Activated CD4-positive, alpha-beta T cell treated with anti-CD3 and anti-CD28 coated beads, Interleukin-2, amount 50 U/mL, for 24 hours (primary cell): ENCODE results near the gene NR4A1.
A peak's percentile ranks its signal among the peaks of the same experiment; 100 is the strongest.

Source experiments
- DNase-seq, 2 donors: peaks; one replicate each; pipeline ENCODE4 v3.0.0-alpha.2; 2020; ENCODE audit warnings: low read depth in 1 of 2, low spot score in 1 of 2

NR4A1 gene

DNA sequence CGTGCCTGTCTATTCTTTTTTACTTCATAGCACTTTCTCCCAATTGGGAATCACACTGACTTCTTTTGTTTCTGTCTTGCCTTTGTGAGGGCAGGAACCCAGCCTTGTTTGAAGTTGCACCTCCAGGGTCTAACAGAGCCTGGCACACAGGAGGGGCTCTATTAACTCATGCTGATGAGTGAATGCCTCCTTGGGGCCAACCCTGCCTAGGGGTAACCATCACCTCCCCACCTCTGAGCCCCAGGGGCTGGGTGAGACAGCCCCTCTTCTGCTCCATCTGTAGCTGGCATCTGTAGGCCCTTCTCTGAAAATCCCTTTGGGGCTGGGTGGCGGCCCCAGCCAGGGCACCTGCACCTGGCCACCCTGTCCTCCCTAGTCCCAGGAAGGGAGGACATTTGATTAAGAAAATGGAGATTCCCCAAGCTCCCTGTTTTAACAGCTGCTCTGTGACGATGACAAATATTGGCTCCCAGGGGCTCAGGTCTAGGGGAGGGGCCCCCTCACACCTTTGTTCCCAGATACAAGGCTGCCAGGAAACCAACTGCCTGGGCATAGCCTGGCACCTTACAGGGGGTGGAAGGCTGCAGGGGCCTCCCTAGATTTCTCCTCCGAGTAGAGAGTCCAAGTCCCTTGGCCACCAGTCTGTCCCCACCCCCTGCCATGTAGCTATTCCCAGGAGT lies 32.7 kb upstream of the NR4A1 start:
- no peak for DNase-seq

DNA sequence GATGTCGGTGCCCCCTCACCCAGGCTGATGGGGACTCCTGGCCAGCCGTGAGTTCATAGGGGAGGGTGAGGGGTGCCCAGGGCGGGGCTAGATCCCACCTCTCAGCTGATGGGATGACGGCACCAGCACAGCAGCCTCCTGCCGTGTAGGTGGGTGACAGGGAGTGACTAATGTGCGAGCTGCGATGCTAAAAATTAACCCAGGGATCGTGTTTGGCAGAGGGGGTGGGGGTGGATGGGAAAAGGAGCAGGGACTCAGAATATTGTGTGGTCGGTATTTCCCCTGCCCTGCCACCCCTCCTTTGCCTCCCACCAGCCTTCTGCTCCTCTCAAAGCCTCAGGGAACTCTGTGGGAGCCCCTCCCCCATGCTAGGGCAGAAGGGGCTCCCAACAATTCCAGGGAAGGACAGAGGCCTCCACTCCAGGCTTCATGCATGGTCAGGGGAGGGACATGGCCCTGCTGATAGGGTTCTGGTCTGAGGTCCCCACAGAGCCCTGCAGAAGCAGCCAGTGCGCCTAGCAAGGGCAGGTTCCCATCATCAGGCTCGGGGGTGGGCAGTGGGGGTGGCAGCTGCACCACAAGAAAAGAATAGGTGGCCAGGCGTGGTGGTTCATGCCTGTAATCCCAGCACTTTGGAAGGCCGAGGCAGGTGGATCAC lies 32.0 kb upstream of the NR4A1 start:
- DNase-seq = no peak

DNA sequence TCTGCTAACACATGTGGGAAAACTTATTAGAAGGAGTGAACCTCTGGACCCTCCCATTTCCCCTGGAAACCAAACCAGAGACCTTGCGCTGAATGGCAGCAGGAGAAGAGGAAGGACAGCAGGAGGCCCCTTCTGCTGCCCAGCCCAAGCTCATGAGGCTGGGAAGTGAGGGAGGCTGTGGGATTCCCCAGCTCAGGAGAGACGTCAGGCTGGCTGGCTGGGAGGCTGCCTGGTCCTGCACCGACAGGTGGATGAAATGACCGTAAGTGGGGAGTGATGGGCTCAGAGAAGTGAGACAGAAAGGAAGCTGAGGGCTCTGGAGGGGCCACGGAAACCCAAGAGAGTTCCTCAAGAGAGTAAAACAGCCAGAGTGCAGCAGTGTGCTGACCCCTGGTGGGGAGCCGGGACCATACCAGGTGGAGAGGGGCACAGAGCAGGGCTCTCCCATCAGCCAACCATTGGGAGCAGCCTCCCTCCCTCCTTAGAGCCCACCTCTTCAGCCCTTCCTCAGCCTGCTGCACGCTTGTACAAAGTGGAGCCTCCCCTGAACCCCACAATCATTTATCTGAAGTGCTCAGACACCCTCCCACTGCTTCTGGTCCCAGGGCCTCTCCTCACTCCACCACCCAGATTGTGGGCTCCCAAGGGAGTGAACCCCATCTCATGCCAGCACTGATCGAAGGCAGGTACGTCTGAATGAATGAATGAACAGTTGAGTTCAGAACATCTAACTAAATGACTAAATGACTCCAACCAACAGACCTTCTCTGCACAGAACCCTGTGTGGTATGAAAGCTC lies 30.5 kb upstream of the NR4A1 start:
- DNase-seq = no peak

DNA sequence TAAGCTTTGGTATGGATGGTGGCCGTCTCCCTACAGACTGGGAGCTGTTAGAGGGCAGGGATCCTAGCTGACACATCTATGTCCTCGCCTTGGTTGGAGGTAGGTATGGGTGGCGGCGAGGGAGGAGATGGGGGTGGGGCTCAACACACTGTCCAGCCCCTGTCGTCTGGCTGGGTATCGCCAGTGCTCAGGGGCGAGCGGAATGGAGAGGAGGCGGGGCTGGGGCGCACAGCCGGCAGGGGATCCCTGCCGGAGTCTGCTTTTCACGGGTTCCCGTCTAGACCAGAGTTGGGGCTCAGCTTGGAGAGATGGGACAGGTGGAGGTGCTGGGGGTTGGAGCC lies 28.4 kb upstream of the NR4A1 start:
- no peak for DNase-seq

DNA sequence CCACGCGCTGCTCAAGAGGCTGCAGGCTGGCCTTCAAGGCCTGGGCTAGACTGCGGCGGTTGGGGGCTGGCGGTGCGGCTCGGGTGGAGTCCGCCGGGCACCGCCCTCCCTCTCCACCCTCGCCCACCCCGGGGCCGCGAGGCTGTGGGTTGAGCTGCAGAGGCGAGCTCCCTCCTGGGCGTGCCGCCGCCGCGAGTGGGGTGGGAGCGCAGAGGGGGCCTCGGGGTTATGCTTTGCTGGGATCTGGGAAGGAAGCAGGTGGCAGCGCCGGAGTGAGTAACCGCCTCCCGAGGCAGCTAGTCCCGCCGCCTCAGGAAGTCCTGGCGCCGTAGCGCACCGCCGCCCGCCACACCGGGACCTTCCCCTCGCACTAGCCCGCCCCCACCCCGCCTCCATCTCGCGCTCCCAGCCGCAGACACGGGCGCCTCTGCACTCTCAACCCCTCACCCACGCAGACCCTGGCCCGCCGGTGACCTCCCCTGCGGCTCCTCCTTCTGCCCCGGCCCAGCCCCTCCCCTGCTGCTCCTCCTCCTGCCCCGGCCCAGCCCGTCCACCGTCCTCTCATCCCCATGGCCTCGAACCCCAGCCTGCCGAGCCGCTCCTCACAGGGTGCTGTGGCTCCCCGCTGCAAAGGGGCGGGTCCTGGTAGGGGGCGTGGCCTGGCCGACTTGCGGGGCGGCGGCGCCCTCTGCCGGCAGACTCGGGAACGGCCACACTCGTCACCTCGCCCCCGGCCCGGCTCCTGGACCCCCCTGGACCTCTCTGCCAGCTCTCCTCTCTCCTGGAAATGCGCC lies 27.9 kb upstream of the NR4A1 start:
- DNase-seq = peak; percentile 88 to 90

DNA sequence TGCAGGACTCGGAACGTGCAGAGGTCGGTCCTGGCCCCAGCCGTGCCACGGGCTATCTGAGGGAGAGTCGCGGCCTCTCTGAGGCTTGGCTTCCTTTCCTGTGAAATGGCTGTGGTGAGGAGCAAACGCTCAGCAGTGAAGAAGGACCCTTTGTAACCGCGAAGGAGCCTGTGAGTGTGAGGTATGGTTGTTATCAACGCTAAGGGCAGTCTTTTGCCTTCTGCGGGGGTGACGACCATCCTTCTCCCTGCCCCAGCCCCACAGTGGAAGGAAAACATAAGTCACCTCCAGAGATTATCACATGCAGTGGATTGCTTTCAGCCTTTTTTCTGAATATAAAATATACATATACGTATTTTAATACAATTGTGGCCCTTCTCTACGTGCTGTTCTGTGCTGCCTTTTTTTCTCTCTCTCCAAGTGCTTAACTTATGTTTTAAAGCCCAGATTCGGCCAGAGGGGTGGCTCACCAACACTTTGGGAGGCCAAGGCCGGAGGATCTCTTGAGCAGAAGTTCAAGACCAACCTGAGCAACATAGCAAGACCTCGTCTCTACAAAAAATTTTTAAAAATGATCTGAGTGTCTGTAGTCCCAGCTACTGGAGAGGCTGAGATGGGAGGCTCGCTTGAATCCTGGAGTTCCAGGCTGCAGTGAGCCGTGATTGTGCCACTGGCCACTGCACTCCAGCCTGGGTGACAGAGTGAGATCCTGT lies 27.1 kb upstream of the NR4A1 start:
- DNase-seq = no peak

DNA sequence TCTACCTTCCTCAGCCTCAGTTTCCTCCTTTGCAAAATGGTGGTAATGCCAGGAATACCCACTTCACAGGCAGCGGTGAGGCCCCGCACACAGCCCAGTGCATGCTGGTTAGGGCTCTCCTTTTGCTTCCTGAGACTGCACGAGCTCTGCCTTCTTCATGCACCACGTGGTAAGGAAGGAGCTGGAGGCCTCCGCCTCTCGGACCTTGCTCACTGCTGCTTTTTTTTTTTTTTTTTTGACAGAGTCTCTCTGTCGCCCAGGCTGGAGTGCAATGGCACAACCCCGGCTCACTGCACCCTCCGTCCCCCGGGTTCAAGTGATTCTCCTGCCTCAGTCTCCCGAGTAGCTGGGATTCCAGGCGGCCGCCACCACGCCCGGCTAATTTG lies 26.4 kb upstream of the NR4A1 start:
- DNase-seq = no peak

DNA sequence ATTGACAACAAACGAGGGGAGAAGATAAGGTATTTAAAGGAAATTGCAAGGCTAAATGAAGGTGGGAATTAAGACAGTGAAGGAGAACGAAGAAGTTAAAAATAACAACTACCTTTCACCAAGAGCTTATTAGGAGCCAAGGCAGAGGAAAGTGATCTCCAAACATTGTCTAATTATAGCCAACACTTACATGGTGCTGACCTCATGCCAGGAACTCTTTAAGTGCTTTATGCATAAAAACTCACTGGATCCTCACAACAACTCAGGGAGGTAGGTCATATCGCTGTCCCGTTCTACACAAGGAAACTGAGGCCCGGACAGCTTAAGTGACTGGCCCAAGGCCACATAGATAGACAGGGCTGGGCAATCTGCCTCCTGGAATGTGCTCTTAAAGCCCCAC lies 25.0 kb upstream of the NR4A1 start:
- DNase-seq = no peak

DNA sequence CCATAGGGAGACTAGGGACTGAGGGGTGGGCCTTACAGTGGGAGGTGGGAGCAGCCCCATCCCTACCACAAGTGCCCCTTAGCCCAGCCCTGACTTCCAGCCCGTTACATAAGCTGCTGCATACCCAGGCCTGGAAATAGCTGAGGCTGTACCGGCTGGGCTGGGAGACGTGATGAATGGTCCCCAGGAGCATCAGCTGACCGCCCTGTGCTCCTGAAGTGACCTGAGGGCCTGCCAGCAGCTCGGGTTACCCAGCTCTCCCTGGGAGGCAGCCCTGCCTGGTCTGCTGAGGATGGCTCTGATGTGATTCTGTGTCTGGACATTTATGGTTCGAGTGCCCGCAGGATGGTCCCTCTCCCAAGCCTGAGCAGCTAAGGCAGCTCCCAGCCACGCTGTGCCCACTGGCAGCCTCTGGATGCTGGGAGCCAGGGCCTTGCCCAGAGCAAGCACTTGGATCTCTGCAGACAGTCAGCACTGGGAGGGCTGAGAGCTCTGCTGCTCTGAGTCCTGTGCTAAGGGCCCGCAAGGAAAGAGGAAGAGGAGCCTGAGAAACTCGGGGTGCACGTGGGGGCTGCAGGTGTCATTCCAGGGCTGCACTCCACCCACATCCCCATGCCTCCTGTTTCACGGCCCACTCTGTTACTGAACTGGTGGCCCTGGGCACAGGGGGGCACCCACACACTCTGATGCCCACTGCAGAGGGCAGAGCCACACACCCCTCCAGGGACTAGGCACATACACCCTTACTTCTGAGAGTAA lies 24.0 kb upstream of the NR4A1 start:
- DNase-seq = no peak

DNA sequence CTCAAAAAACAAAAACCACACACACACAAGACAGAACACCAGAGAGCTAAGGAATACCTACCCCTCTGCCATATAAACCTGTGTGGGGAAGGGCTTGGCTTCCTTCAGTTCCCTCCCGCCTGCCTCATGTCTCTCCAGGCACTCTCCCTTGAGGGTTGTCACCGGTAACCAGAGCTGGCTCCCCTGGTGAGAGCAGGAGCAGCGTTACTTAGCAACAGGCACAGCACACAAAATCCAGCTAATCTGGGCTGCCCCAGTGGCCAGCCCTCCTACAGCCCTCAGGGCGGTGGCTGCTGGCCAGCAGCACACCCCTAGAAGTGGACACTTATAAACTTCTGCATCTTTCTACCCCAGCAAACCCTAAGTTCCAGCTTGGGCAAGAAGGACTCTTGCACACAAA lies 21.6 kb upstream of the NR4A1 start:
- no peak for DNase-seq

DNA sequence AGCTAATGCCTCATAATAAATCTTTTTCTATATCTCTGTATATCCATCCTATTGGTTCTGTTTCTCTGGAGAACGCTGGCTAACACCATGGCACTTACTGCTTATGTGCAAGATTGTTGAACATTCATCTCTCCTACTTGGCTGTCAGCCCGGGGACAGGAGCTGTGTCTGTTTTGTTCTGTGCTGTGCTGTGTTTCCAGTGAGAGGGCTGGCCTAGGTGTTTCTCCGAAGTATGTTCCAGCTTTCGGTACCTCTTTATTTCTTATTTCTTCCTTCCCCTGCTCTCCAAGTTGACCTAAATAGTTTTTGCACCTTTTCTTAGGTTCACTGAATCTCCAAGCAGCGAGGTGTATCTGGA lies 18.8 kb upstream of the NR4A1 start:
- DNase-seq = no peak

DNA sequence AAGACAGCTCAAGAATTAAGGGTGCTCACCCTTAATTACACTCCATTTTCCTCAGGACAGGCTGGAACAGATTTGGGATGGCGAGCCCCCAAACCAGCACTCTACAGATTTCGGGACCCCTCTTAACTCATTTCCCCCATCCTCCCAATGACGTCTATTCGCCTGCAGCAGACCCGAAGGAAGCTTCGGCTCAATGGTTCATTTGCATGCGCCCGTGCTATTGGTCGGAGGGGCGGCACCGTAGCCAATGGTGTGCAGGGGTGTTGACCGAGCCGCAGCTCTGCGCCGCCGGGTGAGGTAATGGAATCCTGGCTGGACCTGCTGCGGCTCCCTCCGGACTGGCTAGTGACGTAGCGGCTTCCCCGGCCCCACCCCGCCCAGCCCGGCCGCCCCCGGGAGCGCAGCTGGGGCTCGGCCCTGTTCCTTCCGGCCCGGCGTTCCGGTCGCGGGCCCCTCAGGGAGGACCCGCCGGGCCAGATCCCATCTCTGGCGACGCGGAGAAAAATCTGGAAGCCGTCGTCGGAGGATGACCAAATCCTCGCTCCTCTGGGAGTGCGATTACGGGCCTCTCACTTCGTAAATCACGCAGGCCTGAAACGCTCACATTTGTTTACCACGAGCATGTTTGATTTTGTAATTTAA lies 18.3 kb upstream of the NR4A1 start:
- DNase-seq = peak; percentile 63 to 86

DNA sequence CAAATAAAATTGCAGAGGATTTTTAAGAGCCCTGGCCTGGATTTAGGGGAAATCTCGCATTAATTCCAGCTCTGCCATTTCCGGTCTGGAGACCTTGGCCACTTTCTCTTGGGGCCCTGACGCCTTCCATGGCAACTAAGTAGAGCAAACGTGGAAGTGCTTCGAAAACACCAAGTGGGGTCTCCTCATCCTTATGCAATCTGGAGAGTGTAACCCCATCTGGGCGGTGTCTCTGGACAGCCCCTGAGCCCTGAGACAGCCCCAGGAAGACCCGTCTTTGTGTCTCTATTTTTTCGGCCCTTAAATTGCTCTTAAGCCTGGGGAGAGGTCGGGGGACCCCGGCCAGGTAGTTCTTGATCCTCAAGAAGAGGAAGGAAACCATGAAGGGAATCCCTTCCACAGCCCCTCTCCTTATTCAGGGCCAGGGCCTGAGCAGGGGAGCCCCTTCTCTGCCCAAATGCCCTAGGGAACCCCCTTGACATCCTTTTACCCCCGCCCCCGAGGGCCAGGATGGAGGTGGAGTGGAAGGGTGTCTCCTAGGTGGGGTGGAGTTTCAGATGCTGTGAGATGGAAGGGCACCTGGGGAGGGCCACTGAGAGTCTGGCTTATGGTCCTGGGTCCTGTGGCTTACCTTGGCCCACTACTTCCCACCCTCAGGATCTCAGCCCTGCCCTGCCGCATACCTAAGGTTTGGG lies 17.6 kb upstream of the NR4A1 start:
- DNase-seq = no peak

DNA sequence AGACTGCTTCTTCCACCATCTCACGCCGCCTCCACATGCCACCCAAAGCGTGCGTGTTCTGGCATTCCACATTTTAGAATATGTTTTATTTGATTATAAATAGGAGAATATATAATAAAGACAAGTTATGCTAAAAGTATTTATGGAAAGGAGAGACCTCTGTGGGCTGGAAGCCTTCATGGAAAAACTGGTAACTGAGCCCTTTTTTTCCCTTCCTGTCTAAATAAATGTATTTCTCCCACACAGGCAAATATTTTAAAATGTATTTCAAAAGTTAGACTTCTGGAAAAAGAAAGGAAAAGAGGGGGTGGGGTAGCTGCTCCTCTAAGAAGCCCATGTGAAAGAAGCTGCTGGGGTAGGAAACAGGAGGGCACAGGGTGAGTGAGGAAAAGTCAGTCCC lies 16.1 kb upstream of the NR4A1 start:
- no peak for DNase-seq

DNA sequence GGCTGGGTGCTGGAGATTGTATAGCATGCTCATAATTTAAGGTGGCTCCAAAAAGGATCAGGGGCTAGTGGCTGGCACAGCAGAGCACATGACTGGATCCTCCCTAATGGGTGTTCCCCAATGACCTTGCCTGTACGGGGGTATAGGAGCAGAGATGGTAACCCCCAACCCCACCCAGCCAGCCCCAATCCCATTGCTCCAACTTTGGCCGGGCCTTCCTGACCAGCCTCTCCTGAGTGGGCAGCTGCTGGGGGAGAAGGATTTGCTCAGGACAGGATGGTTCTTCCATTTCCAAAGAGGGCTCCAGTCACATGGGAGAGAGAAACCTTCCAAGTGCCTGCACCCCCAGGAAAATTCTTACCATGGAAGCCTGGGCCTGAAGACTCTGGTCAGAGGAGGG lies 15.3 kb upstream of the NR4A1 start:
- DNase-seq = no peak

DNA sequence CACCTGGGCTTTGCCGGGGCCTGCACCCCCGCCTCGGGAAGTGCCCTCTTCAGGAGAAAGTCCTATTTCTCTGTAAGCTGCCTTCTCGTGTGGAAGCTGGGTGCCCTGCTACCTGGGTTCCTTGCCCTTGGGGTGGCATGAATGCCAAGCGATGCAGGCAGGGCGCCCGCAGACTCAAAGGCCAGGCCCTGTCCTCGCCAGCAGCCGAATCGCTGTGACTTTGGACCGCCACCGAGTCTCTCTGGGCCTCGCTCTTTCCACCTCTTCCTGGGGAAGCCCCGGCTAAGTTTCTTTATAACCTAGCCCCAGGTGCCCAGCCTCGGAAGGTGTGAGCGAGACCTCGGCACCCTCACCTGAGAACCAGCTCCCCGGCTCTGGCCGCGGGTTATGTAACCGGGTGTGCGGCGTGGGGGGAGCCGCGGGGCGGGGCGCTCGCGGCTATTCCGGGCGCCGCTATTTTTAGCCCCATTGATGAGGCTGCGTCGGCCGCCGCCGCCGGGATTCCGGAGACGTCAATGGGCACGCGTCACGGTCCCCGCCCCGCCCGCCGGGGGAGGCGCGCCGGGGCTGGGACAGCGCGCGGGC lies 14.6 kb upstream of the NR4A1 start:
- peak; percentile 50 to 65 for DNase-seq

DNA sequence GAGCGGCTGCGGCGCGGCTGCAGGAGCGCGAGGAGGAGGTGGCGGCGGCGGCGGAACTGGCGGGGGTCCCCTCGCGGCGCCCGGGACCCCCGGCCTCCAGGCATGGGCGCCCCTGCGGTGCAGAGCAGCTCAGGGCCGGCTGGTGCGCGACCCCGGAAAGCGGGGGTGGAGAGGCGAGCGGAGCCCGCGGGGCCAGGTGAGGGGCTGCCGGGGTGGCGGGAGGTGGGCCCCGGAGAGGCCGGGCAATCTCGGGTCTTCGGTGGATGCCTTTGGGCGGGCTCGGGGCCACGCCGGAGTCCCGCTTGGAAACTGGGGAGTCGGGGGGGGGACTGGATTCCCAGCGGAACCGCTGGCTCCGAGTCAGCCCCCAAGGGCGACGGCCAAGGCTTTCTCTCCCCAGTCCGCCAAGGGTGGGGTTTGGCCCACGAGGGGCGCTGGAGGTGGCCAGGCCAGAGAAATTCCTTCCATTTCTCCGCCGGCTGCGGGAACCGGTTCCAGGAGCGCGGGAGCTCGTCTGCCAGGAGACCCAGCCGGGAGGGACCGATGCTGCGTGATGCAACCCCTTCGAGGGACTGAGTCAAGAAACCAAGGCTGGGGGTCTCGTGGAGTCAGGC lies 13.9 kb upstream of the NR4A1 start:
- no peak for DNase-seq

DNA sequence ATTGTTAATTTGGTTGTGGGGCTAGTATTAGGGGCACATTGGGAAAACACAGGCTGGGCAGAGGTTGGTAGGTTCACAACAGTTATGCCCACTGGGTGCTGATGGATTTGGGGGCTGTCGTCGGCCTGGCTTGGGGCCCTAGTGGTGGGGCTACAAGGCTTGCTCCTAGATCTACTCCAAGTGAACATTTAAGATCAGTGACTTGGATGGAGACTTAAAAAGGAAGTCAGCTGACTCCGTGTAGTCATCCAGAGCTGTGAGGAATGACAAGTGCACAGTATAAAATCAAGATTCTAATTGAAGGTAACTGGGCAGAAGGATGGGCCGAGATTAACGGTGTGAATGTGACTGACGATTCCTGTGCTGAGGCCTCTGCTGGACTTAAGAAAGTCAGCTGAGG lies 12.8 kb upstream of the NR4A1 start:
- no peak for DNase-seq

DNA sequence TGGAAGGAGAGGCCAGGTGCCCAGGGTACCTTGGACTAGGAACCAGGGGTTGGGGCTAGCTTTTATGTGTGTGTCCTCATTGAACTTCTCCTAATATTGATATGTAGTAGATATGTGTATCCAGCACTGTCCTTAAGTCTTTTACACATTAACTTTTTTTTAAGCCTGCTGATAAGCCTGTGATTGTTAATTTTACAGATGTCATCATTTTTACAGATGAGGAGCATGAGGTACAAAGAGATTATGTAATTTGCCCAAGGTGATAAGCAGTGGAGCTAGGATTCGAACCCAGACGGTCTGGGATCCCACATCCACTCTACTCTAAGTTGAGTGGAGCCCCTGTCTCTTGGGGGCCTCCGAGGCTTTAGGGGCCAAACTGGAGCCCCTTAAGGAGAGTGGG lies 10.2 kb upstream of the NR4A1 start:
- no peak for DNase-seq
